Retinal pigment epithelial cell (primary cell): Measurements from ENCODE around the gene FAM83F.

Experiments
- DNase-seq: peaks from one replicate; pipeline ENCODE4 v3.0.0-alpha.2; 2010; ENCODE audit warnings: low read depth
- H3K4me3 ChIP-seq: 2 replicates; pipeline ENCODE4 v1.5.1; 2011; ENCODE audit warnings: mild to moderate bottlenecking, low read length, control low read depth, moderate library complexity
- TF ChIP-seq, protein P1 (sequence below): conservative IDR thresholded peaks from 2 replicates; pipeline ENCODE4 v1.5.1; 2011; ENCODE audit warnings: low read depth, low read length, control low read depth, inconsistent platforms

Gene FAM83F

DNA sequence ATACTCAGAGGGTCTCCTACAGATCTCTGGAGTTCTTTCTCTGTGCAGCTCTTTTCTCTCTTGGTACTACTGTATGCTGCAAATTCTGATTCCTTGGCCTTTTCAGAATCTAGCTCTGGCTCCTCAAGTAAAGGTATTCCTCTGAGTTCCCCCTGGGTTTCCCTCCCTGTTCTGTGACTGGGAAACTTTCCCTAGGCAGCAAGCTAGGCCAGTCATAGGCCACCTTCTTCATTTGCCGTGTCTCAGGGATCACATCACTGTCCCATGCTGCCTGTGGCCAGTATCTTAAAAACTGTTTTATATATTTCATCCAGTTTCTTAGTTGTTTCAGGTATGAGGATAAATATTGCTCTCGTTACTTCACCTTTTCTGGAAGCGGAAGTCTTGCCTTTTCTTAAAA is 71.2 kb downstream of the FAM83F start:
- DNase-seq: no peak
- TF ChIP-seq, protein P1, sequence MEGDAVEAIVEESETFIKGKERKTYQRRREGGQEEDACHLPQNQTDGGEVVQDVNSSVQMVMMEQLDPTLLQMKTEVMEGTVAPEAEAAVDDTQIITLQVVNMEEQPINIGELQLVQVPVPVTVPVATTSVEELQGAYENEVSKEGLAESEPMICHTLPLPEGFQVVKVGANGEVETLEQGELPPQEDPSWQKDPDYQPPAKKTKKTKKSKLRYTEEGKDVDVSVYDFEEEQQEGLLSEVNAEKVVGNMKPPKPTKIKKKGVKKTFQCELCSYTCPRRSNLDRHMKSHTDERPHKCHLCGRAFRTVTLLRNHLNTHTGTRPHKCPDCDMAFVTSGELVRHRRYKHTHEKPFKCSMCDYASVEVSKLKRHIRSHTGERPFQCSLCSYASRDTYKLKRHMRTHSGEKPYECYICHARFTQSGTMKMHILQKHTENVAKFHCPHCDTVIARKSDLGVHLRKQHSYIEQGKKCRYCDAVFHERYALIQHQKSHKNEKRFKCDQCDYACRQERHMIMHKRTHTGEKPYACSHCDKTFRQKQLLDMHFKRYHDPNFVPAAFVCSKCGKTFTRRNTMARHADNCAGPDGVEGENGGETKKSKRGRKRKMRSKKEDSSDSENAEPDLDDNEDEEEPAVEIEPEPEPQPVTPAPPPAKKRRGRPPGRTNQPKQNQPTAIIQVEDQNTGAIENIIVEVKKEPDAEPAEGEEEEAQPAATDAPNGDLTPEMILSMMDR: no peak
- H3K4me3 ChIP-seq: no peak overlapping the region

DNA sequence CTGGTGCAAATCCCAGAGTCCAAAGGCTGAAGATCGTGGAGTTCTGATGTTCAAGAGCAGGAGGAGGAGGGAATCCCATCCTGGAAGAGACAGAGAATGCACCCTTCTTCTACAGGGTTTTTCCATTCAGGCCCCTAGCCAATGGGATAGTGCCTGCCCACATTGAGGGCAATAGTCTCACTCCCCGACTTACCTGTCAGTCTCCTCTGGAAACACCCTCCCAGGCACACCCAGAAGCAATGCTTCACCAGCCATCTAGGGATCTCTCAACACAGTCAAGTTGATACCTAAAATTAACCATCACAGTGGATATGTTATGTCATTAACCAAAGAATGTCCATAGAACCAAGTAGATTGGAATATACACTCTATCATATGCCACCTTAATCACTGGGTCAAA is 72.9 kb downstream of the FAM83F start:
- no peak for DNase-seq
- H3K4me3 ChIP-seq: no peak overlapping the region
- TF ChIP-seq, protein P1: no peak

DNA sequence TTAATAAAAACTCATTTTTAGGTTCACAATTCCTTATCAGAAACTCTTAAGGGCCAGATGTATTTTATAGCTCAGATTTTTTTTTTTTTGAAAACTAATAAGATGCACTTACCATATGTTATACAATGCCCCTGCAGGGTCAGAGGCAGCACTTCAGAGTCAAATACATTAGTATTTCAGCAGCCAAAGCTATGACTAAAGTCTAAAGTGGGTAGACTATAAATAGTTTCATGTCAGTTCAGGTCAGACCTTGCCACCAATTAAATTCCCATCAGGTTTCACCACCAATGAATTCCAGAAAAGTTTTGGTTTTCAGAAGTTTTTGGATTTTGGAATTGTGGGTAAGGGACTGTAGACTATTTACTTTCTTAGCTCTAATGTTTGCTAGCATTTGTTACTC is 75.9 kb downstream of the FAM83F start:
- no peak for DNase-seq
- TF ChIP-seq, protein P1: no peak
- no peak overlapping the region for H3K4me3 ChIP-seq

GRCh38 chr22:40071720-40072119 is 77.0 kb downstream of the FAM83F start:
- no peak for DNase-seq
- TF ChIP-seq, protein P1: no peak
- H3K4me3 ChIP-seq: no peak overlapping the region

- no peak for DNase-seq
- H3K4me3 ChIP-seq: no peak overlapping the region
- TF ChIP-seq, protein P1: no peak
These were observed 82.2 kb downstream of the FAM83F start for GRCh38 chr22:40076702-40077645.

GRCh38 chr22:40077646-40078016 is 82.9 kb downstream of the FAM83F start:
- no peak for DNase-seq
- no peak overlapping the region for H3K4me3 ChIP-seq
- TF ChIP-seq, protein P1: no peak

GRCh38 chr22:40081662-40082061 is 86.9 kb downstream of the FAM83F start:
- no peak for DNase-seq
- no peak overlapping the region for H3K4me3 ChIP-seq
- TF ChIP-seq, protein P1: no peak
